ENCODE results near the gene ZBTB20. TPM values are rescaled to one million over a fixed set of nuclear protein-coding genes. Genes with fewer than 3 reads are reported as not detected.
A peak's percentile ranks its signal among the peaks of the same experiment; 100 is the strongest.

The ZBTB20 gene
- total RNA-seq, 2 donors from 2014 or later = 111 to 189 TPM

DNA sequence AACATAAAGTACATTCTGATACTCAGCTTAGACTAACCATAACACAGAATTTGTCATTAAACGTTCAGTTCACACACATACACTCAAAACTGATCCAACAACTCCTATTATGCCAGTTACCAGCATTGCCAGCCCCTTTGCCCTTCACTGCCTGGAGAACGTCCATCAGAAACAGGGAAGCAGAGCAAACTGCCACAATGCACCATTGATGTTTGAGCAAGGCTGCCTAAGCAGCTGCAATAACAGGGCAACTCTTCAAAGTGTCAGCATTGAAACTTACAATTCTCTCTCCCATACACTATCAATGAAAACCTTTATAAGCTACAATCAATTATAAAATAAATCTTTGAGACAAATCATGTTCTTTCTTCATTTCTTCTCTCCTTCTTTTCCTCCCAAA lies 85.1 kb downstream of the ZBTB20 start:
- Histone ChIP-seq H3K9me3 (no peaks in the 10 kb centered on the region), H3K36me3 (no peaks in the 10 kb centered on the region), H3K4me3 (no peak overlapping the region), H3K27me3 (replicated peaks; ENCODE audit: insufficient read depth) (no peaks in the 10 kb centered on the region), H3K4me1 (replicated peaks) (no peaks in the 10 kb centered on the region), H3K27ac (no peak overlapping the region)
- no peak for DNase-seq (ENCODE audit: low spot score)
- TF ChIP-seq POLR2AphosphoS5 (IDR thresholded peaks at IDR 0.05) (no peak), POLR2A (IDR thresholded peaks at IDR 0.05) (no peak)
- TF ChIP-seq, protein P1, sequence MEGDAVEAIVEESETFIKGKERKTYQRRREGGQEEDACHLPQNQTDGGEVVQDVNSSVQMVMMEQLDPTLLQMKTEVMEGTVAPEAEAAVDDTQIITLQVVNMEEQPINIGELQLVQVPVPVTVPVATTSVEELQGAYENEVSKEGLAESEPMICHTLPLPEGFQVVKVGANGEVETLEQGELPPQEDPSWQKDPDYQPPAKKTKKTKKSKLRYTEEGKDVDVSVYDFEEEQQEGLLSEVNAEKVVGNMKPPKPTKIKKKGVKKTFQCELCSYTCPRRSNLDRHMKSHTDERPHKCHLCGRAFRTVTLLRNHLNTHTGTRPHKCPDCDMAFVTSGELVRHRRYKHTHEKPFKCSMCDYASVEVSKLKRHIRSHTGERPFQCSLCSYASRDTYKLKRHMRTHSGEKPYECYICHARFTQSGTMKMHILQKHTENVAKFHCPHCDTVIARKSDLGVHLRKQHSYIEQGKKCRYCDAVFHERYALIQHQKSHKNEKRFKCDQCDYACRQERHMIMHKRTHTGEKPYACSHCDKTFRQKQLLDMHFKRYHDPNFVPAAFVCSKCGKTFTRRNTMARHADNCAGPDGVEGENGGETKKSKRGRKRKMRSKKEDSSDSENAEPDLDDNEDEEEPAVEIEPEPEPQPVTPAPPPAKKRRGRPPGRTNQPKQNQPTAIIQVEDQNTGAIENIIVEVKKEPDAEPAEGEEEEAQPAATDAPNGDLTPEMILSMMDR (IDR thresholded peaks at IDR 0.05) = no peak
- intact Hi-C loops (cut with DNase I) = no loop called here
- 15% methylated on average over 2 of the region's 2 CpGs for WGBS

DNA sequence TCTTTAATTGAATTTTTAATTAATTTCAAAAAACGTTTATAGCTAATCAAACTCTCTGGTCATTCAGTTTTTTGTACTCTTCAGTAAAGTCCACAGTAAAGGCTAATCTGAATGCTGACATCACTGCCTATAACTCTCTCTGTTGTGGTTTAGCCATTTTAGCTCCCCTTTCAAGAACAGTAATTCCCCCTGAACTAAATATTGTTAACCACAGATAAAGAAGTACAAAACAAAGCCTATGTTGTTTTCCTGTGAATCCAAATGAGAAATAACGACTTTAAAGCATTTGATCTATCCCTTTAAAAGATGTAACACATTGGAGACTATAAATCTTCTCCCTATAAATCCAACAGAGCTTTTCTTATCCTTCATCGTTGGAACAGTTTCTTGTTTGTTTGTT lies 94.2 kb downstream of the ZBTB20 start:
- intact Hi-C loops (cut with DNase I) = no loop called here
- H3K4me1 ChIP-seq (replicated peaks) = no peaks in the 10 kb centered on the region
- H3K4me3 ChIP-seq = no peak overlapping the region
- H3K9me3 ChIP-seq = no peaks in the 10 kb centered on the region
- no peaks in the 10 kb centered on the region for H3K36me3 ChIP-seq
- no peak for TF ChIP-seq POLR2A (IDR thresholded peaks at IDR 0.05)
- TF ChIP-seq POLR2AphosphoS5 (IDR thresholded peaks at IDR 0.05) = no peak
- TF ChIP-seq, protein P1 (IDR thresholded peaks at IDR 0.05) = no peak
- no peak for DNase-seq (ENCODE audit: low spot score)
- no peak overlapping the region for H3K27ac ChIP-seq
- H3K27me3 ChIP-seq (replicated peaks; ENCODE audit: insufficient read depth) = no peaks in the 10 kb centered on the region
- WGBS = 22% methylated on average over 3 of the region's 3 CpGs

DNA sequence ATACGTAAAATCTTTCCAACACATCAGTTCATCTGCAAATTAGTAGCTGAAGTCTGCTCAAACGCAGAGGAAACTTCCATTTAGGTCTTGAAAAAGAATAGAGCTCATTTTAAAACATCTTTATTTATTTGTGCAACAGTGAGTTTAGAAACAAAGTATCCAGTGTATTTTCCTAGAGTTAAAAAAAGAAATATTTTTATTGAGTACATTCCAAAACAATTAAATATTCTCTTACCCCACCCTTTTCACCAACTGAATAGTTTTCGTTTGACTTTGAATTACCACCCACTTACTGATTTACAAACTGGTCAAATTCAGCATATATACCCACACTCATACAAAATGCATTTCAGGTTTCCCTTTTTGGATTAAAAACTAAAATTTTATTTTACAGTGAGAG lies 104.7 kb downstream of the ZBTB20 start:
- Histone ChIP-seq H3K36me3 (no peaks in the 10 kb centered on the region), H3K27ac (peak overlapping the region; percentile 18 to 37), H3K4me3 (no peak overlapping the region), H3K27me3 (replicated peaks; ENCODE audit: insufficient read depth) (no peaks in the 10 kb centered on the region), H3K4me1 (replicated peaks) (no peaks in the 10 kb centered on the region), H3K9me3 (no peaks in the 10 kb centered on the region)
- no peak for DNase-seq (ENCODE audit: low spot score)
- TF ChIP-seq POLR2A (IDR thresholded peaks at IDR 0.05) (no peak), POLR2AphosphoS5 (IDR thresholded peaks at IDR 0.05) (no peak)
- TF ChIP-seq, protein P1 (IDR thresholded peaks at IDR 0.05) = no peak
- WGBS = 36% methylated on average over 3 of the region's 3 CpGs
- intact Hi-C loops (cut with DNase I) = loop anchor here (5.0 to 10.0 kb wide), 2 partner anchors 55 to 102 kb away; partner anchors contain the start of gene ZBTB20

DNA sequence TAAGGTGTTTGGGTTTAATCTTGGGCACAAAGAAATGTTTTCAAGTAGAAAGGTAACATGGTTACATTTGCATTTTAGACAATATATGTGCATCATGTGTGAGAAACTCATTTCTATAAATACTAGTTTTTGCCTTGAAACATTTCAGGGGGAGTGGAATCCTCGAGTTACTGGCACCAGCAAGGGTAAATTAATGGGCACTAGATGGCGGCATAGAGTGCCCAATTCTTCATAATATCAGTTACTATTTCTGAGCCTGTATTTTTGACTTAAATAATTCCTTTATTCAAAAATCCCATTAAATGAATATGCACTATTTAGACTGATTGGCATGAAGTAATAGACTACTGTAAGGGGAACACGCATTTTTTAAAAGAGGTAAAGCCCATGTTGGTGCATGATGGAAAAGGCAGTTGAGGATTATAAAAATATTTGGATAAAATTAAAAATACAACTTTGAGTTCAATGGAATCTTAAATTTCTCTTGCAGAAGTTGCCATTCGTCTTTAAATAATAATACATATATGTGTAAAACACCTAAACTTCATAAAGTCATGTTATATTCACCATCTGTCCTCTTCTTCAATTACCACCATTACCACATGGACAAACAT lies 106.3 kb downstream of the ZBTB20 start:
- no peak overlapping the region for H3K27ac ChIP-seq
- TF ChIP-seq POLR2AphosphoS5 (IDR thresholded peaks at IDR 0.05) (no peak), POLR2A (IDR thresholded peaks at IDR 0.05) (no peak)
- TF ChIP-seq, protein P1 (IDR thresholded peaks at IDR 0.05) = peak in 3 of 4 experiments; percentile 10 to 48 (median 31)
- no peaks in the 10 kb centered on the region for H3K4me1 ChIP-seq (replicated peaks)
- H3K36me3 ChIP-seq = no peaks in the 10 kb centered on the region
- H3K9me3 ChIP-seq = no peaks in the 10 kb centered on the region
- no peak overlapping the region for H3K4me3 ChIP-seq
- H3K27me3 ChIP-seq (replicated peaks; ENCODE audit: insufficient read depth) = no peaks in the 10 kb centered on the region
- no peak for DNase-seq (ENCODE audit: low spot score)
- intact Hi-C loops (cut with DNase I) = loop anchor here (5.0 to 10.0 kb wide), 2 partner anchors 57 to 104 kb away; partner anchors contain the start of gene ZBTB20
- WGBS = 51% methylated on average over 4 of the region's 4 CpGs

DNA sequence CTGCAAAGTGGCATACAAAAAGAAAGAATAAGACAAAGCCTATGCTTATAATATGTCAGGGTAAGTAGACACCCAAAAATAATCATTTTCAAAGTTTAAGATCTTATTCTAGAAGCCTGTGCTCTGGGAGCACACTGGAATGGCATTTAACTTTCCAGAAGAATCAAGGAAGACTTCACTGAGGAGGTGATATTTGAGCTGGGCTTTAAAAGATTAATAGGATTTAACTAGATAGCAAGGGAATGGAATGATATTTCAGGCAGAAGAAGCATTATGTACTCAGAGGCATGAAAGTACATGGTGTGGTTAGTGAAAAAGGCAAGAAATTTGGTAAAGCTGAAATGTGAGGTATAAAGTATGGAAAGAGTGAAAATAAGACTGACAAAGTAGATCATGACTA lies 106.8 kb downstream of the ZBTB20 start:
- no peak for DNase-seq (ENCODE audit: low spot score)
- Histone ChIP-seq H3K27me3 (replicated peaks; ENCODE audit: insufficient read depth) (no peaks in the 10 kb centered on the region), H3K36me3 (no peaks in the 10 kb centered on the region), H3K27ac (no peak overlapping the region), H3K4me3 (no peak overlapping the region), H3K4me1 (replicated peaks) (no peaks in the 10 kb centered on the region), H3K9me3 (no peaks in the 10 kb centered on the region)
- intact Hi-C loops (cut with DNase I) = loop anchor here (5.0 to 10.0 kb wide), 2 partner anchors 57 to 105 kb away; partner anchors contain the start of gene ZBTB20
- TF ChIP-seq, protein P1 (IDR thresholded peaks at IDR 0.05) = no peak
- TF ChIP-seq POLR2A (IDR thresholded peaks at IDR 0.05) = no peak
